GM08714 (cell line): ENCODE measurements around the gene OGFOD3.
"Not testable (repeated sequence)": the region's sequence is repeated elsewhere in the genome, so short reads cannot be mapped to it uniquely, and the experiment has no call there.

ENCODE experiments used
- H3K4me3 ChIP-seq: fragments of 200-500 bp; sonication (Bioruptor generic); 2 replicates; pipeline ENCODE4 v1.5.1; 2014; ENCODE audit warnings: mild to moderate bottlenecking, low read length, inconsistent platforms
- ZNF274 ChIP-seq: IDR thresholded peaks from 2 replicates; pipeline ENCODE4 v1.6.1; 2012; ENCODE audit warnings: mild to moderate bottlenecking, low read depth, low read length

Gene OGFOD3

GRCh38 chr17:82373731-82374625 lies 44.4 kb downstream of the OGFOD3 start:
- TF ChIP-seq ZNF274, result no peak
- no peak overlapping the region for H3K4me3 ChIP-seq

DNA sequence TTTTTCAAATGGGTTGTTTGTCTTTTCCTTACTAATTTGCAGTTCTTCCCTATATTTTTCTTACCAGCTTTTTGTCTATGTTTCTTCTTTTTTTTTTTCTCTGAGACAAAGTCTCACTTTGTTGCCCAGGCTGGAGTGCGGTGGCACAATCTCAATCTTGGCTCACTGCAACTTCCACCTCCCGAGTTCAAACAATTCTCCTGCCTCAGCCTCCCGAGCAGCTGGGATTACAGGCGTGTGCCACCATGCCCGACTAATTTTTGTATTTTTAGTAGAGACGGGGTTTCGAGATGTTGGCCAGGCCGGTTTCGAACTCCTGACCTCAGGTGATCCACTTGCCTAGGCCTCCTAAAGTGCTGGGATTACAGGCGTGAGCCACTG lies 45.3 kb downstream of the OGFOD3 start:
- not testable (repeated sequence) for H3K4me3 ChIP-seq

GRCh38 chr17:82372249-82373071 lies 45.9 kb downstream of the OGFOD3 start:
- peak overlapping the region; percentile 25; the same call in 1 of the 2 replicates for H3K4me3 ChIP-seq
- TF ChIP-seq ZNF274, result no peak

DNA sequence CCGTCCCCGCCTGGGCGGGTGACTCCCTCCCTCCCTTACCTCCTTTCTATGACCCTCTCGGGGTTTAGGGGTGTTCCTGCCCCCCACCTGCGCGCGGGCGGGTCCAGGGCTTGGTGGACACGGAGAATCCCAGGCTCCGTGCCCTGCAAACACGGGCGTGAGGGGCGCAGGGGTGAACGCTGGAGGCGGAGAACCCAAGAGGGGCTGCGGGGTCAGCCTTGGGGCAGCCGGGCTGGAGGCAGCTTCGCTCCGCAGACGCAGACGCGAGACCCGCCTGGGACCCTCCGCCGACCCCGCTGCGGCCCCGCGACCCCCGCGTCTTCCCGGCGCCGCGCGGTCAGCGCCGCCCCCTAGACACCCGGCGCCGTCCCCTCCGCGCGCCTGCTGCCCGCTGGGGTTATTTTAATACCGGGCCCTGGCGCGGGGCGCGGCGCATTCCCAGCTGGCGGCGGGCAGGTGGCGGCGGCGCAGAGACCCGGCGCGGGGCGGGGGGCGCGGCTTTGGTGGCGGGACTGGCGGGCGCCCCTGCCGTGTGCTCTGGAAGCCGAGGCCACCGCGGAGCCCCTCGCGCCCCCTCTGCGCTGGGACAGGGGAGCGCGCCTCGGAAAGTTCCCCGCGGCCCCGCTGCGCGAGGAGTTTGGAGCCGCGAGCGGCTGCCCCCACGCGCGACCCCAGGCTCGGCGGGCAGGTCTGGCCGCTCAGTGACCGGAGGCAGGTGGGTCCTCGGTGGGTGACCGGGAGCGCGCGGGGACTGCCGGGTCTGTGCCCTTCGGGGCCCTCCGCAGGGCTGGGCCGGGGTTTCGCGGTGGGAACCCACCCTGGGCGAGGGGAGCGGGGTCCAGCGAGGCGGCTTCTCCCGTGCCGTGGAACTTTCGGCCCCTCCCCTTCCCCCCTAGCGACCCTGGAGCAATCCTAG lies 46.8 kb downstream of the OGFOD3 start, which contains the start of gene UTS2R:
TSS of gene UTS2R (plus strand) at position 433 of the 916 bp plus-strand sequence. CDS start 2,560 bp downstream, outside the sequence.
- TF ChIP-seq ZNF274, result no peak
- H3K4me3 ChIP-seq, result peak within 1 kb of the TSS; percentile 25; the same call in 1 of the 2 replicates

- no peak for TF ChIP-seq ZNF274
- H3K4me3 ChIP-seq, result peak overlapping the region; percentile 20; the same call in 1 of the 2 replicates
These were observed 47.7 kb downstream of the OGFOD3 start for GRCh38 chr17:82370471-82371332.

DNA sequence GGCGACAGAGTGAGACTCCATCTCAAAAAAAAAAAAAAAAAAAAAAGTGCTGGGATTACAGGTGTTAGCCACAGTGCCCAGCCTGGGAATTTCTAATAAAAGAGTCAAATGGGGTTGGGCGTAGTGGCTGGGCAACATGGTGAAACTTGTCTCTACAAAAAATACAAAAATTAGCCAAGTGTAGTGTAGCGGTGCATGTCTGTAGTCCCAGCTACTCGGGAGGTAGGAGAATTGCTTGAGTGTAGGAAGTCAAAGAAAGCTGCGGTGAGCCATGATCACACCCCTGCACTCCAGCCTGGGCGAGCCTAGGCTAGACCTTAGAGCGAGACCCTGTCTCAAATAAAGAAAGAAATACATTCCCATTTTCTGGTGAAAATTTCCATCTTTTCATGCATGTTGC lies 49.2 kb downstream of the OGFOD3 start:
- no peak overlapping the region for H3K4me3 ChIP-seq
- TF ChIP-seq ZNF274, result no peak

DNA sequence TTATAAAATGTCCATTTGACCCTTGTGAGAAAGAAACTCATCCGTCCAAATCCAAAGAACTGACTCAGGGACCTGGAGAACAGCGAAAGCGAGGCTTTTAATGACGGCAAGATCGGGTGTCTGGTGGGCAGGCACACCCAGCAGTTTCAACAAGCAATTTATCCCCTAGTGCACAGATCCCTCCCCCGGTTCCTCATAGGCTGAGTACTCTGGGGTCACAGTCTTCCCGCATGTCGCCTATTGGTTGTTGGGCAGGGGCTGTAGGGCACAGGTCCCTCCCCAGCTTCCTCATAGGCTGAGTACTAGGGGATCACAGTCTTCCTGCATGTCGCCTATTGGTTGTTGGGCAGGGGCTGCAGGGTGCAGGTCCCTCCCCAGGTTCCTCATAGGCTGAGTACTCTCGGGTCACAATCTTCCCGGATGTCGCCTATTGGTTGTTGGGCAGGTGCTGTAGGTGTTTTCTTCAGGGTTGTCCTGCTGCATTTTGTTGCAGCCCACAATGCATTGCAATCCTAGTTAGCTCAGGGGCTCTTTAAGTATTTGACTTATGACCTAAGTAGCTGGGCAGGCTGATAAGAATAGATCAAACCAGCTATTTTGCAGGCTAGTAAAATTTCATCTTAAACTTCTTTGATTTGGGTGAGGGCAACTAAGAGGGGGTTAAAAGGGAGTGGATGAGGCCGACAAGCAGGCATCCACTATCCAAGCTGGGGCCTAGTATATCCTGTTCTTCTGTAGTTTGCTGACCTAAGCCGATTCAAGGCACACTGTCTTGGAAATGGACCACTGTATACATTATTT lies 50.5 kb downstream of the OGFOD3 start:
- TF ChIP-seq ZNF274, result no peak
- H3K4me3 ChIP-seq, result no peak overlapping the region

- H3K4me3 ChIP-seq, result no peak overlapping the region
- no peak for TF ChIP-seq ZNF274
These were observed 51.6 kb downstream of the OGFOD3 start for GRCh38 chr17:82366749-82367148.

GRCh38 chr17:82365606-82366295 lies 52.6 kb downstream of the OGFOD3 start:
- no peak for TF ChIP-seq ZNF274
- H3K4me3 ChIP-seq, result no peak overlapping the region

GRCh38 chr17:82361885-82362633 lies 56.3 kb downstream of the OGFOD3 start:
- no peak overlapping the region for H3K4me3 ChIP-seq
- TF ChIP-seq ZNF274, result no peak

GRCh38 chr17:82359451-82360074 lies 58.8 kb downstream of the OGFOD3 start:
- not testable (repeated sequence) for H3K4me3 ChIP-seq
